HG03354 (cell line): ENCODE data around the gene SLC24A4.

Experiments
- ATAC-seq: cut with Tn5 transposase; IDR thresholded peaks from one replicate; pipeline ENCODE4 v1.9.1; 2021; ENCODE audit warnings: mild to moderate bottlenecking; ENCODE audit not compliant: unreplicated experiment, poor library complexity, severe bottlenecking

Gene SLC24A4

GRCh38 chr14:92323011-92323915, at the start of gene SLC24A4:
TSS of gene SLC24A4 (plus strand) at chr14:92323165. CDS start at chr14:92323831, 666 bp downstream.
- ATAC-seq = no peak

- ATAC-seq = no peak
Observed at GRCh38 chr14:92273166-92273565, 49.8 kb upstream of the SLC24A4 start.

- ATAC-seq = no peak
Observed at GRCh38 chr14:92274055-92274454, 48.9 kb upstream of the SLC24A4 start.

GRCh38 chr14:92276074-92276473, 46.9 kb upstream of the SLC24A4 start:
- ATAC-seq = no peak

GRCh38 chr14:92277031-92277430, 45.9 kb upstream of the SLC24A4 start:
- ATAC-seq = no peak

GRCh38 chr14:92280554-92281262, 42.3 kb upstream of the SLC24A4 start:
- ATAC-seq = no peak

- no peak for ATAC-seq
Observed at GRCh38 chr14:92282669-92283068, 40.3 kb upstream of the SLC24A4 start.

GRCh38 chr14:92285311-92285710, 37.7 kb upstream of the SLC24A4 start:
- ATAC-seq = no peak

GRCh38 chr14:92287987-92288386, 35.0 kb upstream of the SLC24A4 start:
- ATAC-seq = no peak

- no peak for ATAC-seq
Observed at GRCh38 chr14:92288994-92289660, 33.8 kb upstream of the SLC24A4 start.

- ATAC-seq = no peak
Observed at GRCh38 chr14:92292673-92293072, 30.3 kb upstream of the SLC24A4 start.

GRCh38 chr14:92294506-92294905, 28.5 kb upstream of the SLC24A4 start:
- no peak for ATAC-seq

- no peak for ATAC-seq
Observed at GRCh38 chr14:92297818-92298595, 25.0 kb upstream of the SLC24A4 start.

- no peak for ATAC-seq
Observed at GRCh38 chr14:92302481-92302880, 20.5 kb upstream of the SLC24A4 start.

- no peak for ATAC-seq
Observed at GRCh38 chr14:92308716-92309115, 14.2 kb upstream of the SLC24A4 start.

GRCh38 chr14:92309968-92310530, 12.9 kb upstream of the SLC24A4 start:
- no peak for ATAC-seq

GRCh38 chr14:92310776-92311375, 12.1 kb upstream of the SLC24A4 start:
- no peak for ATAC-seq

GRCh38 chr14:92314182-92314581, 8.8 kb upstream of the SLC24A4 start:
- ATAC-seq = no peak
